NOMO-1 (cell line): ENCODE results near the gene TMEM156.
"Not testable (repeated sequence)": the region's sequence is repeated elsewhere in the genome, so short reads cannot be mapped to it uniquely, and the experiment has no call there.

ENCODE experiments used
- DNase-seq, 2 experiments: peaks; one replicate each; lab custom pipeline; 2025; ENCODE audit not compliant: unreplicated experiment in 2 of 2; lab: John Stamatoyannopoulos, UW

TMEM156 gene

GRCh38 chr4:39044364-39044955, 12.3 kb upstream of the TMEM156 start:
- peak; percentile 76 to 77 for DNase-seq

- DNase-seq = peak in 1 of 2 experiments; percentile 34
These were observed 11.7 kb upstream of the TMEM156 start for GRCh38 chr4:39043861-39044363.

GRCh38 chr4:39043058-39043860, 11.1 kb upstream of the TMEM156 start:
- DNase-seq = peak in 1 of 2 experiments; percentile 32

- no peak for DNase-seq
These were observed 10.2 kb upstream of the TMEM156 start for GRCh38 chr4:39042366-39042765.

- DNase-seq = no peak
These were observed 6.9 kb upstream of the TMEM156 start for GRCh38 chr4:39039108-39039507.

- no peak for DNase-seq
These were observed 5.7 kb upstream of the TMEM156 start for GRCh38 chr4:39037941-39038340.

- no peak for DNase-seq
These were observed 5.2 kb upstream of the TMEM156 start for GRCh38 chr4:39037491-39037825.

- no peak for DNase-seq
These were observed 4.0 kb upstream of the TMEM156 start for GRCh38 chr4:39036172-39036571.

- not testable (repeated sequence) for DNase-seq
These were observed 604 bp downstream of the TMEM156 start for GRCh38 chr4:39031590-39032020.

GRCh38 chr4:39030725-39031124, 1.5 kb downstream of the TMEM156 start:
- DNase-seq = no peak

GRCh38 chr4:39029752-39030694, 2.2 kb downstream of the TMEM156 start:
- peak; percentile 22 to 32 for DNase-seq

- no peak for DNase-seq
These were observed 6.1 kb downstream of the TMEM156 start for GRCh38 chr4:39026096-39026495.

GRCh38 chr4:39025552-39026085, 6.6 kb downstream of the TMEM156 start:
- peak in 1 of 2 experiments; percentile 80 for DNase-seq

- DNase-seq = no peak
These were observed 7.8 kb downstream of the TMEM156 start for GRCh38 chr4:39024311-39024865.

GRCh38 chr4:39023059-39023458, 9.2 kb downstream of the TMEM156 start:
- DNase-seq = no peak

- no peak for DNase-seq
These were observed 10.0 kb downstream of the TMEM156 start for GRCh38 chr4:39022241-39022640.

GRCh38 chr4:39021631-39022030, 10.6 kb downstream of the TMEM156 start:
- no peak for DNase-seq

- DNase-seq = no peak
These were observed 12.1 kb downstream of the TMEM156 start for GRCh38 chr4:39020130-39020529.

- DNase-seq = no peak
These were observed 18.2 kb downstream of the TMEM156 start for GRCh38 chr4:39014028-39014427.

GRCh38 chr4:39004758-39005157, 27.5 kb downstream of the TMEM156 start:
- DNase-seq = no peak
